Cardiac ventricle fibroblast (primary cell): ENCODE results near the gene ATM. TPM values are rescaled to one million over a fixed set of nuclear protein-coding genes. Genes with fewer than 3 reads are reported as not detected.

Experiments
- total RNA-seq: library from RNA; depleted of rRNA; stranded (reverse); fragments of >200 nt; gene quantifications from 2 replicates; pipeline ENCODE4 v1.2.3, GENCODE V29; 2015

Gene ATM, protein sequence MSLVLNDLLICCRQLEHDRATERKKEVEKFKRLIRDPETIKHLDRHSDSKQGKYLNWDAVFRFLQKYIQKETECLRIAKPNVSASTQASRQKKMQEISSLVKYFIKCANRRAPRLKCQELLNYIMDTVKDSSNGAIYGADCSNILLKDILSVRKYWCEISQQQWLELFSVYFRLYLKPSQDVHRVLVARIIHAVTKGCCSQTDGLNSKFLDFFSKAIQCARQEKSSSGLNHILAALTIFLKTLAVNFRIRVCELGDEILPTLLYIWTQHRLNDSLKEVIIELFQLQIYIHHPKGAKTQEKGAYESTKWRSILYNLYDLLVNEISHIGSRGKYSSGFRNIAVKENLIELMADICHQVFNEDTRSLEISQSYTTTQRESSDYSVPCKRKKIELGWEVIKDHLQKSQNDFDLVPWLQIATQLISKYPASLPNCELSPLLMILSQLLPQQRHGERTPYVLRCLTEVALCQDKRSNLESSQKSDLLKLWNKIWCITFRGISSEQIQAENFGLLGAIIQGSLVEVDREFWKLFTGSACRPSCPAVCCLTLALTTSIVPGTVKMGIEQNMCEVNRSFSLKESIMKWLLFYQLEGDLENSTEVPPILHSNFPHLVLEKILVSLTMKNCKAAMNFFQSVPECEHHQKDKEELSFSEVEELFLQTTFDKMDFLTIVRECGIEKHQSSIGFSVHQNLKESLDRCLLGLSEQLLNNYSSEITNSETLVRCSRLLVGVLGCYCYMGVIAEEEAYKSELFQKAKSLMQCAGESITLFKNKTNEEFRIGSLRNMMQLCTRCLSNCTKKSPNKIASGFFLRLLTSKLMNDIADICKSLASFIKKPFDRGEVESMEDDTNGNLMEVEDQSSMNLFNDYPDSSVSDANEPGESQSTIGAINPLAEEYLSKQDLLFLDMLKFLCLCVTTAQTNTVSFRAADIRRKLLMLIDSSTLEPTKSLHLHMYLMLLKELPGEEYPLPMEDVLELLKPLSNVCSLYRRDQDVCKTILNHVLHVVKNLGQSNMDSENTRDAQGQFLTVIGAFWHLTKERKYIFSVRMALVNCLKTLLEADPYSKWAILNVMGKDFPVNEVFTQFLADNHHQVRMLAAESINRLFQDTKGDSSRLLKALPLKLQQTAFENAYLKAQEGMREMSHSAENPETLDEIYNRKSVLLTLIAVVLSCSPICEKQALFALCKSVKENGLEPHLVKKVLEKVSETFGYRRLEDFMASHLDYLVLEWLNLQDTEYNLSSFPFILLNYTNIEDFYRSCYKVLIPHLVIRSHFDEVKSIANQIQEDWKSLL (N-terminal part only)
- total RNA-seq: 50.5 and 74.8 TPM in 2 replicates

DNA sequence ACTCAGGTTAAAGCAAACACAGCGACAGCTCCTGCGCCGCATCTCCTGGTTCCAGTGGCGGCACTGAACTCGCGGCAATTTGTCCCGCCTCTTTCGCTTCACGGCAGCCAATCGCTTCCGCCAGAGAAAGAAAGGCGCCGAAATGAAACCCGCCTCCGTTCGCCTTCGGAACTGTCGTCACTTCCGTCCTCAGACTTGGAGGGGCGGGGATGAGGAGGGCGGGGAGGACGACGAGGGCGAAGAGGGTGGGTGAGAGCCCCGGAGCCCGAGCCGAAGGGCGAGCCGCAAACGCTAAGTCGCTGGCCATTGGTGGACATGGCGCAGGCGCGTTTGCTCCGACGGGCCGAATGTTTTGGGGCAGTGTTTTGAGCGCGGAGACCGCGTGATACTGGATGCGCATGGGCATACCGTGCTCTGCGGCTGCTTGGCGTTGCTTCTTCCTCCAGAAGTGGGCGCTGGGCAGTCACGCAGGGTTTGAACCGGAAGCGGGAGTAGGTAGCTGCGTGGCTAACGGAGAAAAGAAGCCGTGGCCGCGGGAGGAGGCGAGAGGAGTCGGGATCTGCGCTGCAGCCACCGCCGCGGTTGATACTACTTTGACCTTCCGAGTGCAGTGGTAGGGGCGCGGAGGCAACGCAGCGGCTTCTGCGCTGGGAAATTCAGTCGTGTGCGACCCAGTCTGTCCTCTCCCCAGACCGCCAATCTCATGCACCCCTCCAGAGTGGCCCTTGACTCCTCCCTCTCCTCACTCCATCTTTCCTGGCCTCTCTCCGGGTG lies at the start of gene ATM, which contains the start of gene NPAT:
Gene ATM, plus strand, starts transcription at position 494 of the 774 bp plus-strand sequence. CDS start 4,558 bp downstream, outside the sequence.
Gene NPAT, minus strand, starts transcription at position 65 of the 774 bp plus-strand sequence. CDS start 102 bp downstream, outside the sequence.

Other genes starting within 250 kb of the ATM start
- gene CUL5, start 214.2 kb upstream of the ATM start, total RNA-seq: 20.7 and 22.8 TPM in 2 replicates
- gene ACAT1, start 101.5 kb upstream of the ATM start, total RNA-seq: 117 and 177 TPM in 2 replicates
- gene NPAT, start 429 bp upstream of the ATM start, total RNA-seq: 10.7 and 14.3 TPM in 2 replicates
- gene C11orf65, start 244.5 kb downstream of the ATM start, total RNA-seq: 0.49 and 1.9 TPM in 2 replicates